OCI-M1 (cell line): ENCODE data around the gene ZNF839.
"Not testable (repeated sequence)": the region's sequence is repeated elsewhere in the genome, so short reads cannot be mapped to it uniquely, and the experiment has no call there.

Experiments
- DNase-seq: peaks from one replicate; lab custom pipeline; 2025; lab: John Stamatoyannopoulos, UW

ZNF839 gene

DNA sequence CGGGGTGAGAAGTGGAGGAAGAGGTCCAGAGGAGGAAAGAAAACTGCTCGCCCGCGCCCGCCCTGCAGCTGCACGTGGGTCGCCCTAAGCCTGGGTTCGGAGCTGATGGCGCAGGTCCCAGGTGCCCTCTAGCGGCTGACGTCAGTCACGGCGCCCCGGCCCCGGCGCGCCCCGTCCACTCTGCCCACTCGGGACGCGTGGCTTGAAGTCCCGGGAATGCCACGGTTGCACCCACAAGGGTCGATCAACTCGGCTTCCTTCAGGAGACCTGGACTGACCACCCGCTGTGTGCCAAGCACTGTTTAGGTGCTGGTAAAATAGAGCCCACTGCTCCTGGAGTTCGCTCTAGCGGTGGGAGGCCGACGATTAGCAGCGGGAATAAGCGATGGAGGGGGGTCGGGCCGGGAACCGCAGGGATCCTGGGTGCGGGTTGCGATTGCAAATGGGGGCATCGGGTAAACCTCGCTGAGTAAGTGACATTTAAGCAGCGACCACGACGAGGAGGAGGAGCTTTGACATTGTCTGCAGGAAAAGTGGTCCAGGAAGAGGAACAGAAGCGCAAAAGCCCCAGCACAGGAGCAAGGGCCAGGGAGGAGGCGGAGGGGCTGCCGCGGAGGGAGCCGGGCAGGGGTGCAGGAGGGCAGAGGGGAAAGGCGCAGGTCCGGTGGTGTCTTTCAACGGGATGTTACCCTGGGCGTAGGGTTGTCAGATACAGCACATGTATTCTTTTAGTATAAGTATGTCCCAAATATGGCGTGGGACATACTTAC lies 5.1 kb upstream of the ZNF839 start:
- DNase-seq: peak; percentile 80

DNA sequence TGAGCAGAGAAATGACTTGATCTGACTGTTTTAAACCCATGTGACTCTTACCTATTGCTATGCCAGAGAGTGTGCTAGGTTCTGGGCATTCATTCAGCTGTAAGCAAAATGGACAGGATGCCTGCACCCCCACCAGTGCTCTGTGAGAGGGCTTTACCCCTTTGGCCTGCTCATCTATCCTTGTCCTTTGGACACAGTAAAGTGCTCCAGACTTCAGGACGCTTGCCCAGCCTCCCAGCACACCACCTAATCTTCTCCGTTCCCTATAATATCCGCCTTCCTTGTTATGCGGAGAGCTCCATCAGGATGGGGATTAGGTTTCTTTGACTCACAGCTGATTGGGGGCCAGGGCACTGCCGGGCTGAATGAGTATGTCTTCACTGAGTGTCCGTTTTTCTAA lies 4.4 kb upstream of the ZNF839 start:
- no peak for DNase-seq

DNA sequence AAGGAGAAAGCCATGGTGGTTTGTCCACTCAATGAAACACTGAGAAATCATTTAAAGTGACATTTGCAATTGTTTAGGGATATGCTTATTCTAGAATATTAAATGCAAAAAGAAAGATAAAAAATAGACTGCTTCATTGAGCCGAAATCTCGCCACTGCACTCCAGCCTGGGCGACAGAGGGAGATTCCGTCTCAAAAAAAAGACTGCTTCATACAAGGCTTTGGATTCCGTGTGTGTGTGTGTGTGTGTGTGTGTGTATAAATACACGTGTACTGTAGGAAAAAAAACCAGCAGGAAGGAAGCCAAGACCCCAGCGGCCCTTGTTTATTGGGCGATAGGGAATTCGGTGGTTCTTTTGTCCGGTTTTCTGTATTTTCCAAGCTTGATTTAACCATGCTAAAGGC lies 3.2 kb upstream of the ZNF839 start:
- peak; percentile 69 for DNase-seq

DNA sequence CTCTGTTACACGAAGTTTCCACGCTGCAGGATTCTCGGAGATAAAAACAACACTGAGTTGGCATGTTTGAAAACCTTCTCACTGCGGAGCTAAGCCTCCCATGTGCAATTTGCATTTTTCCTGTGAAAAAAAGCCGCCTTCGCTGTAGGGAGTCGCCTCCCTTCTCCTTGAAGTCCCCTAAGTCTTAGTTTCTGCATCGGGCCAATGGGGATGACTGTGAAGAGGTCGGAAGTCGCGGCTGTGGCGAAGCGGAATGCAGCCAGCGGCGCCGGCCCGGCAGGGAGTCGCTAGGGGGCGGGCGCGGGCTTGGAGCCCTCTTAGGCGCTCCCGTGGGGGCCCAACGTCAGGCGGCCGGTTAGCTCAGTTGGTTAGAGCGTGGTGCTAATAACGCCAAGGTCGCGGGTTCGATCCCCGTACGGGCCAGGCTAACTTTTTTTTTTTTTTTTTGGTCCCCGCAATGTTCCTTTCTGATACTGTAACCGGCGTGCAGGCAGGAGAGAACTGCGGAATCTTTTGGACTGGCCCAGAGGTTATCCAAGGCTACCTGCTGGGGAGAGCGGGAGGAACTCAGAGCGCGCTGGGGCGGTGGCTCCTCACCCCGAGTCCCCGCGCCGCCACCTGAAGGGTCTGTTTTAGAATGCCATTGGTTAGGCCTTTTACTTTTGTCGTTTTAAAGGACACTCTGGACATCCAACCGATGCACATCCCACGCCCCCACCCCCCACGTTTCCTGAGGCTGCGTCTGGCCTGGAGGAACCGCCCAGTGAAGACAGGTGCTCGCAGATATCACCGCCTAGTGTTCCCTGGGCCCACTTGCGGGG lies 2.6 kb upstream of the ZNF839 start:
- peak; percentile 91 for DNase-seq

DNA sequence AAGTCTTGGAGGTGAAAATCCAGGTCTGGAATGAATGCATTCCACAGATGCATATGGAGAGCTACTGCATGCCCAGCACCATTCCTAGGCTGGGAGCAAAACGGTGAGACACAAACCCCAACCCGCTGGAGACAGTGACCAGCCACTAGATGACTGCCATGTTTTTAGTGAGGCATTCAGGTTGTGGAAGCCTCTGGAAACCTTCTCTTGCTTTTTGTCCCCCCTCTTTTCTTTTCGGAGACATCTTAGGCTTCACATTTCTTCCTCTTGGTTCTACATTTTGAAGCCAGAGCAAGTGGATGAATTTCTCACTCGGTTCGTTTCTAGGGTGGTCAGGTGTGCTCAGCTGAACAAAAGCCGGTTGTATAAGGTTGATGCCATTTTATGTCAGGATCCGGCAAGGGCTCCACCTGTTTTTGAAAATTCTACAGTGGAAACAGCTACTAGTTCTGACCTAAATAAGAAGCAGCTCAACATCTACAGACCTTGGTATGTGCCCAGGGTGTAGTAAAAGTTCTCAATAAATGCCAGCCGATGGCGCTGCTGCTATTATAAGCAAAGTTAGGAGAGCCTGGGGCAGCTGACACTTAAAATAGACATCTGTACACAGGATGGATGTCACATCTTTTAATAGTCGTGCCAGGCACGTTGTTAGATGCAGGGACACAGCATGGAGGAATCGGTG lies 1.8 kb upstream of the ZNF839 start:
- peak; percentile 81 for DNase-seq

DNA sequence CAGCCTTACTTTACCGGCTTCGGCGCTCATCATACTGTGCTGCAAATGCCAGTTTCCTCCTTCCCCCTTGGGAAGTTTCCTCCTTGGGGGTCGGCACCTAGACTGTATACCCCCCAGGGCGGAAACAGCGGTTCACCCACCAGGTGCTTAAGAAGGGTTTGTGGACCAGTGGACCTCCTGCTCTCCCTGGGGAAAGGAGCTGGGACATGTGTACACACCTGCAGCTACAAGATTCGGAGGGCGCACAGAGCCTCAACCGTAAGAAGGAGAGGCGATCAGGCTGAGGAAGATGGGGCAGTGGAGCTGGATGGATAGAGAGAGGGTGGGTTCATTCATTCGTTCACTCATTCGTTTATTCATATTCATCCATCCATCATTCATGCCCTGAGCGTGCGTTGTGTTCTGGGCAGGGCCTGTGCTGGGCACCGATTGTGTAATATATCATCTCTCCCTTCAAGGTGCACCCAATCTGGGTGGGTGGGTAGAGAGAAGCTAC lies 717 bp upstream of the ZNF839 start:
- no peak for DNase-seq

DNA sequence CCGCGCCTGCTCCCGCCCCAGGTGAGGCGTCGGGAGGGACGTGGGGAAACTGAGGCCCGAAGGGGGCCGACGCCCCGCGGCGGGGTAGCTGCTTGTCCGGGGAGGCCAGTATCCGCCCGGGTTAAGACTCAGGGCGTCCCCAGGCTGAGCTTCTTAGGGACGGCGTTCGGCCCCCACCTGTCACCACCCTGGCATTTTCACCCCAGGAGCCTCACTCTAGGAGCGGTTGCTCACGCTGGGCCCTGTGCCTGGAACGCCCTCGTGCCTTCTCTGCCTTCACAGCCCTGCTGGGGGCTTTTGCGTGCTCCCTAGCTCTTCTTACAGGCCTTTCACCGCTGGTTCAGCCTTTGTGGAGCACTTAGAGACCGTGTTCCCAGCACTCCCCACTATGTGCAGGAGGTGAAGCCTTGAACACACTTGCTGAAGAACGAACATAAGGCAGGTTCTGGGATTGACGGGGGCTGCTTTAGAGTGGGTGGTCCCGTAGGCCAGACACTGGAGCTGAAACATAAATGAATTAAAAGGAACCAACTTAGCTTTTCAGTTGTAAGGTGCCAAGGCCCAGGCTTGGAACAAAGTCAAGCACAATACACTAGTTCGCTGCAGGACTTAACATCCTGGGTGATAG lies 601 bp downstream of the ZNF839 start:
- DNase-seq: peak; percentile 37

DNA sequence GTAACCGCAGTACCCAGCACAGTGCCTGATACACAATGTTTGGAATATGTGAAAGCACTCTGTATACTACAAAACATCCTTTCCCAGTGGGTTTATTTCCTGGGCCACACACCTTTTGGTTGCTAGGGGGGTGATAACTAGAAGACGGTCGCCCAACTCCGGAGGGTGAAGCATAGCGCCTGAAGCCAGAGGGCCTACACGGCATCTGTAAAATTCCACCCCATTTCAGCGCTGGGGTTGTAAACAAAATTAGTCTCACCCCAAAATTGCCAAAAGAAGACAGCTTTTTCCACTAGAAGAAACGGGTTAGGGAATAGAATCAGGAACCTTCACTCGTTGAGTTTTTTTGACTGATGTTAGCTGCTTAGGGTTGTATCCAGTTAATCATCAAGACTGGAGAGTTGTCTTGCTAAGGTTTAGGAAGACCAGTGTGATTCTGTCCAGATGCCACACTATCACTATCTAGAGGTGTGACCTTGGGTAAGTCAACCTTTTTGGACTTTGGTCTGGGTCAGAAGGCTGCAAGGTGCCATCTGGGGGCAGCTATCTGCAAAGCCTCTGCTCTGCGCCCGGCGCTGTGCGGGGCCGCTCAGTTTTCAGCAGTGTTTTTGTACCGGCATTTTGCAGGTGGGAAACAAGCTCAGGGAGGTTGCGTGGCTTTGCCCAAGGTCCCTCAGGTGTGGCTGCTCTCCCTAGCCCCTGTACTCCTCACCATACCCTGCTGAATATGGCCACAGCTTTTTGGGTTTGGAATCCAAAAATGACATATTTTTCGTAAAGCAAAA lies 1.3 kb downstream of the ZNF839 start:
- no peak for DNase-seq

DNA sequence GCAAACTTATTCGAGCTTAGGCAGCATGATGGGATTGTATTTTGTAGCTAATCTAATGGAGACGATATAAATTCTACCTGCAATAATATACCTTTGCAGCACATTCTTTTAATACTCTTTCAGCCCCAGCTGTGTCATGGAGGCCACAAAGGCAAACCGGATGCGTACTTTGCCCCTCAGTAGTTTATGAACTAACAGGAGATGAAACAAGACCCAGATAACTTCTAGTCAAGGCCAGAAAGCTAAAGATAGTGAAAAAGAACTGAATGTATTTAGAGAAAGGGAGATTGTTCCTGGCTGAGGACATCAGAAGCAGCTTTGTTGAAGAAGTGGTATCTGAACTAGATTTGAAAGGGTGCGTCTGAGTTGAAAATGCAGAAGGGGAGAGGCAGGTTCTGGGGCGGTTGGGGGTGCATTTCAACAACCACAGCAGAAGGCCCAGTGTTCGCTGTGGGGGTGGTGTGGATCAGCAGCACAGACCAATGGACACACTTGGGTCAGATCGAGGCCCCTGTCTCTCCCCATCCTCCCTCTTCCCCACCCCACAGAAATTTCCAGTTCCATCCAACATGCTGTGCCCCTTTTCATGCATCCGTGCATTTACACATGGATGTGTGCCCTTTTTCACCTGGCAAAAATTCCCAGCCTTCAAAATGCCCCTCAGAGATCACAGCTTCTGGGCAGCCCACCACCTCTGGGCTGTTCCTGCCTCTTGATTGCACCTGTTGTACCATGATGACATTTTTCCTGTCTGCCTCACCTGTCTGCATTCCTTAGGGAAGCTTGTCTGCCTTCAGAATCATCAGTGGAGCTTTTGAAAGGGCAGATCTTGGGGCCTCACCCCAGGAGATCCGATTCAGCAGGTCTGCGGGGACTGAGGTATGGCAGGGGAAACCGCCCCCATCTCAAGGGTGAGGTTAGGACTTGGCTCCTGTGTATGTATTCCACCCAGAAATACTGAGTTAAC lies 2.2 kb downstream of the ZNF839 start:
- DNase-seq: no peak

DNA sequence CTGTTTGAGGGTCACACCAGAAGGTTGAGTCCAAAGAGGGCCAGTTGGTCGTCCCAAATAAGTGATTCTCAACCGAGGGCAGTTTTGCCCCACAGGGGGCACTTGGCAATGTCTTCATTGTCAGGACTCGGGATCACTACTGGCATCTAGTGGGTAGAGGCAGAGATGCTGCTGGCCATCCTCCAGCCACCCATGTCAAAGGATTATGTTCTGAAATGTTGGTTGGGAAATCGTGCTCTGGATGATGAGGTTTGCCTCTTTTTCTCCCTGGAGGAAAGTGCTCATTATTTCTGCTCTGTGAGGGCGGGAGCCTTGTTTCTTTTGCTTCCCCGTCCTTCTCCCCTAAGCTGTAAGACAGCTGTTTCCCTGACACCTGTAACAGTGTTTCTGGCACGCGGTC lies 3.6 kb downstream of the ZNF839 start:
- peak; percentile 34 for DNase-seq

DNA sequence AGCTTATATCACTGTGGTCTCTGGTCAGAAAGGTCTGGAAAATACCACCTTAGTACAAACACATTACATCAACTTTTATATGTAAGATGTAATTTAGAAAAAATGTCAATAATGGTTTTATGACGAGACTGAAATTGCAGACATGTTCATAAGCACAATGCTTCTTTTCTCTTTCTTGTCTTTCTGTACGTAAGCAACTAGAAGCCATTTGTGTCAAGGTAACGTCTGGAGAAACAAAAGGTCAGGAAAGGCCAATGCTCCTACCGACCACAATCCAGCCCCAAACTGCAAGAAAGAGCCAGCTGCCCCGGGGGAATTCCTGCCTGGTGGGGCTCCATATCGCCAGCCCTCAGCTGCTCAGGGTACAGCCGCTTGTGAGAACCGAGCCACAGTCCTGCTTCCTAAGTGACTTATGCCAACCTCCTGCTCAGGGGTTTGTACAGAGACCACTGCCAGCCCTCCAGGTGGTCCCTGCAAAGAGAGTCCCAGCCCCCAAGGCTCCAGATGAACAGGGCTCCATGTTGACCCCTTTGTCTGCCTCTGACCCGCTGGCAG lies 6.3 kb downstream of the ZNF839 start:
- DNase-seq: no peak

DNA sequence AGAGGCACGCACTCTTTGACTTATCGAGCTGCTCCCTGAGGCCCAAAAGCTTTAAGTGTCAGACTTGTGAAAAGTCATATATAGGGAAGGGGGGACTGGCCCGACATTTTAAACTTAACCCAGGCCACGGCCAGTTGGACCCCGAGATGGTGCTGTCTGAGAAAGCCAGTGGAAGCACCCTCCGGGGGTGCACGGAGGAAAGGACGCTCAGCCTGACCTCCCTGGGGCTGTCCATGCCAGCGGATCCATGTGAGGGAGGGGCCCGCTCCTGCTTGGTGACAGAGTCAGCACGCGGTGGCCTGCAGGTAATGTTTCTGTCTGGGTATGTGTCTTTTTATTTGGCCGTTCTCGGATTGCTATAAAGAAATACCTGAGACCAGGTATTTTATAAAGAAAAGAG lies 7.0 kb downstream of the ZNF839 start:
- no peak for DNase-seq

DNA sequence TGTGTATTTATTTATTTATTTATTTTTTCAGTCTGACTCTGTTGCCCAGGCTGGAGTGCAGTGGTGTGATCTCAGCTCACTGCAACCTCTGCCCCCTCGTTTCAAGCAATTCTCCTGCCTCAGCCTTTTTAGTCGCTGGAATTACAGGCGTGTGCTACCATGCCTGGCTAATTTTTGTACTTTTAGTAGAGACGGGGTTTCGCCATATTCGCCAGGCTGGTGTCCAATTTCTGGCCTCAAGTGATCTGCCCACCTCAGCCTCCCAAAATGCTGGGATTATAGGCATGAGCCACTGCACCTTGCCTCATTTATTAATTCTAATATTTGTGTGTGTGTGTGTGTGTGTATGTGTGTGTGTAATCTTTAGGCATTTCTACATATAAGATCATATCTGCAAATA lies 9.8 kb downstream of the ZNF839 start:
- DNase-seq: not testable (repeated sequence)

DNA sequence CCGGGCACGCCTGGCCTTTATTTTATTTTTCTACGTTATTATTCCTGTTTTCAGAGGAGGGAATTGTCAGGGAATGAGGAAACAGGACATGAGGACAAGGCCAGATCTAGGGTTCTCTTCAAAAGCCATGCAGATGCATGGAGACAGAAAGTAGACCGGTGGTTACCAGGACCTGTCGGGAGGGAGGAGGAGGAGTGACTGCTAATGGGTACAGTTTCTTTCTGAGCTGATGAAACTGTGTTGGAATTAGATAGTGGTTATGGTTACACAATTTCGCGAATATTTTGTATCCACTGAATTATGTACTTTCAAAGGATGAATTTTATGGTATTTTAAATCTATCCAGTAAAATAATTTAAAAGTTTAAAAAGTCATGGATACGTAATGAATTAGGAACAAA lies 11.3 kb downstream of the ZNF839 start:
- DNase-seq: no peak

DNA sequence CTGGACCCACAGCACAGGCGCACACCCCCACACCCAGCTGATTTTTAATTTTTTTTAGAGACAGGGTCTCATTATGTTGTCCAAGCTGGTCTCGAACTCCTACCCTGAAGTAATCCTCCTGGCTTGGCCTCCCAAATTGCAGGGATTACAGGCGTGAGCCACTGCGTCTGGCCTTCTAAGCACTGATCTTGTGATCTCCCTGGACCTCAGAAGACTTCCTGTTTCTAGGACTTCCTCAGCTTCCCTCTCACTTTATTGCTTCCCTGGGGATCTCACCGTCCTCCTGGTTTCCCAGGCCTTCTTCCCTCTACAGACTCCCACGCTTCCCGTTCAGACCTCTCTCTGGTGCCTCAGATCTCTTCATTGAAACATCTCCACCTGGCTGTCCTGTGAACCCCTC lies 13.8 kb downstream of the ZNF839 start:
- DNase-seq: no peak

DNA sequence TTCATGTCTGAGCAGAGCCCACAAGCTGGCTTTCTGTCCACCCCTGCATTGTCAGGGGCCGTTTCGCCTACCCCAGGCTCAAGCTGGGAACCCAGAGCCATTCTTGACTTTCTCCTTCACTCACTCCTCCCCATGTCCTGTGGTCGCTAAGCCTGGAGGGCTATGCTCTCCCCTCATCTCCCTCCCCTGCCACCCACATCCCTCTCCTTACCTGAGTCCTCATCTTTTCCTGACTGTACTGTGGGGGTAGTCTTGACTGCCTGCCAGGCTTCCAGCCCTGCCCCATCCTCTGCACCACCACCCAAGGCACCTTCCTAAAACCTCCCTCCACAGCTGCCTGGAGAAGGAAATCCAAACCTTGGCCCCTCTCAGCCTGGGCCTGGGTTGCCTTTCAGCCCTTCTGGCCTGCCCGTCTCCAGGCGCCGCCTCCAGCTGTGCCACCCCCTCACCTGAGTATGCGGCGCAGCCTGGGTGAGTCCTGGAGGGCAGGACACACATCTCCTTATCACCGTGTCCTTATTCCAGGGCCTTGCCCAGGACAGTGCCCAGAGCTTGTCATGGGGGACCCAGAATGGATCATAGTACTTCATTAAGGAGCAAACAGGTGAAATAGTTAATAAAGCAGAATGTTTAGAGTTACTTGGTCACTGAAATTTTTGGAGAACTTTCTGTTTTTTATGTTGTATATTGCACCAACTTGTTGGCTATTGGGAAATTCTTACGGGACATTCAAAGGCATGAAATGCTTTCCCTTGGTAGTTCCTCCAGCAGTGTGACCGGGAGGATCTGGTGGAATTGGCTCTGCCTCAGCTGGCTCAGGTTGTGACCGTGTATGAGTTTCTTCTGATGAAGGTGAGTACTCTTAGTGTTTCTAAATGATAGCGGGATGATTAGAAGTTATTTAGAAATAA lies 14.5 kb downstream of the ZNF839 start:
- DNase-seq: no peak

DNA sequence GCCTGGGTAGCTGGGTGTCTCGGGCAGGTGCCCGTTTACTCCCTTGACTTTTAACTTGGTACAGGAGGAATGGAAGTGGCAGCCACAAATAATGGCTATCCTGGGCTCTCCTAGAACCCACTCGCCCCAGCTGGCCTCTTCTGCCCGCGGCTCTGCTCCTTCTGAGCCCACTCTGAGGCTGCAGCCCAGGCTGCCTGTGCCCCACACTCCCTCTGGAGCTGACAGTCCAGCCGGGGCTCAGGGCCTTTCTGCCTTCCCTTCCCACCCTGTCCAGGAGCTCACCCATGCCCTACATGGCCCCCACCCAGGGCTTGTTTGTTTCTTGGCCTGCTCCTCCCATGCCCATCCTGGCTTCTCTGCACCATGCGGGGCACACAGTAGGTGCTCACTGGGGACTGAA lies 15.6 kb downstream of the ZNF839 start:
- DNase-seq: no peak

DNA sequence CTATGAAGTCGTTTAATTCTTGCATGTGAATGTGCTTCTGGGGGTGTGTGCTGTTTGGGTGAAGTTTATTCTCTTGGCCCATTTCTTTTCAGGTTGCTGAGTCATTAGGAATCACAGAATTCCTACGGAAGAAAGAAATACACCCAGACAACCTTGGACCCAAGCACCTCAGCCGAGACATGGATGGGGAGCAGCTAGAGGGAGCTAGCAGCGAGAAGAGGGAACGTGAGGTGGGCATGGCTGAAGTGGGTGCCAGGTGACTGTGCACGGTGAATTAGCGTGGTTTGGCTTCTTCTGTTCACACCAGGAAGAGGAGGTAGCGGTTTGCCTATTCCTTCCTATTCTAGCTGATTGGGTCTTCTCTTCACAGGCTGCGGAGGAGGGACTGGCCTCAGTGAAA lies 19.2 kb downstream of the ZNF839 start:
- no peak for DNase-seq

DNA sequence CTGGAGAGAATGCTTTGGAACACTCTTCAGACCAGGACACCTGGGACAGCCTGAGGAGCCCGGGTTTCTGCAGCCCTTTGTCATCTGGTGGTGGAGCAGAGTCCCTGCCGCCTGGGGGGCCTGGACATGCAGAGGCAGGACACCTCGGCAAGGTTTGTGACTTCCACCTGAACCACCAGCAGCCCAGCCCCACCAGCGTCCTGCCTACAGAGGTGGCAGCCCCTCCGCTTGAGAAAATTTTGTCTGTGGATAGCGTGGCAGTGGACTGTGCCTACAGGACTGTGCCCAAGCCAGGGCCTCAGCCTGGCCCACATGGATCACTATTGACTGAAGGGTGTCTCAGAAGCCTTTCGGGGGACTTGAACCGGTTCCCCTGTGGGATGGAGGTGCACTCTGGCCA lies 22.0 kb downstream of the ZNF839 start:
- DNase-seq: no peak
